Nephron progenitor cell (in vitro differentiated cells): Measurements from ENCODE around the gene RAD51B.

Source experiments
- DNase-seq: peaks from one replicate; pipeline ENCODE4 v3.0.0; 2021
- H3K27ac Mint-ChIP-seq: 2 replicates; pipeline ENCODE4 v1.8.0; 2021; ENCODE audit warnings: mild to moderate bottlenecking, moderate library complexity, mixed read lengths
- H3K27me3 Mint-ChIP-seq: 2 replicates; pipeline ENCODE4 v1.8.0; 2021; ENCODE audit warnings: mild to moderate bottlenecking, low read depth, mixed read lengths; ENCODE audit not compliant: poor library complexity
- H3K36me3 Mint-ChIP-seq: 2 replicates; pipeline ENCODE4 v1.8.0; 2021; ENCODE audit warnings: low read depth, mixed read lengths
- H3K4me1 Mint-ChIP-seq: 2 replicates; pipeline ENCODE4 v1.8.0; 2021; ENCODE audit warnings: mixed read lengths
- H3K4me3 Mint-ChIP-seq: 2 replicates; pipeline ENCODE4 v1.8.0; 2021; ENCODE audit warnings: mild to moderate bottlenecking, moderate library complexity, mixed read lengths
- H3K9me3 Mint-ChIP-seq: 2 replicates; pipeline ENCODE4 v1.8.0; 2021; ENCODE audit warnings: mild to moderate bottlenecking, moderate library complexity, mixed read lengths
- CTCF ChIP-seq: fragments of 200-600 bp; sonication (generic); IDR thresholded peaks from 2 replicates; pipeline ENCODE4 v1.5.0; 2021; ENCODE audit warnings: antibody characterized with exemption

The RAD51B gene

DNA sequence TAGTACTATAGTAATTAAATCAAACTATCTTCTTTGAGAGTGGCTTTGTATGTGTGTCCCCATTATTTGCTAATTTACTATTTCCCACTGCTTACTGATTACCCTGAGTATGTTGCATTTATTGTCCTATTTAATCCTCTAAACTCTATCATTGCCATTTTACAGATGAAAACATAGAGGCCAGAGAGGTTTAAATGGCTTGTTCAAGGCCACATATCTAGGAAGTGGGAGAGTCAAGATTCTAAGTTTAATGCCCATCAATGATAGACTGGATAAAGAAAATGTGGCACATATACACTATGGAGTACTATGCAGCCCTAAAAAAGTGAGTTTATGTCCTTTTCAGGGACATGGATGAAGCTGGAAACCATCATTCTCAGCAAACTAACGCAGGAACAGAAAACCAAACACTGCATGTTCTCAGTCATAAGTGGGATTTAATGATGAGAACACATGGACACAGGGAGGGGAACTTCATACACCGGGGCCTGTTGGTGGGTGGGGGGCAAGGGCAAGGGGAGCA, 553.6 kb downstream of the RAD51B start:
- TF ChIP-seq CTCF: no peak
- Mint-ChIP-seq H3K9me3 (peaks cover 16% of the 10 kb centered on the region), H3K27me3 (peaks cover 6% of the 10 kb centered on the region), H3K4me3 (no peak overlapping the region), H3K4me1 (peaks cover 38% of the 10 kb centered on the region), H3K27ac (no peak overlapping the region), H3K36me3 (peaks cover 9% of the 10 kb centered on the region)
- DNase-seq: no peak

- Mint-ChIP-seq H3K27me3 (peaks cover 6% of the 10 kb centered on the region), H3K27ac (no peak overlapping the region), H3K36me3 (peaks cover 9% of the 10 kb centered on the region), H3K4me3 (no peak overlapping the region), H3K9me3 (peaks cover 16% of the 10 kb centered on the region), H3K4me1 (peaks cover 40% of the 10 kb centered on the region)
- no peak for TF ChIP-seq CTCF
- no peak for DNase-seq
Measured at GRCh38 chr14:68373847-68374444, 554.4 kb downstream of the RAD51B start.

GRCh38 chr14:68374682-68375081, 555.1 kb downstream of the RAD51B start:
- no peak for TF ChIP-seq CTCF
- peaks cover 16% of the 10 kb centered on the region for H3K9me3 Mint-ChIP-seq
- H3K27ac Mint-ChIP-seq: peak overlapping the region; percentile 94
- H3K27me3 Mint-ChIP-seq: peaks cover 6% of the 10 kb centered on the region
- H3K4me1 Mint-ChIP-seq: peaks cover 45% of the 10 kb centered on the region
- no peak overlapping the region for H3K4me3 Mint-ChIP-seq
- H3K36me3 Mint-ChIP-seq: peaks cover 9% of the 10 kb centered on the region
- DNase-seq: no peak

- peaks cover 9% of the 10 kb centered on the region for H3K36me3 Mint-ChIP-seq
- no peak for TF ChIP-seq CTCF
- peaks cover 48% of the 10 kb centered on the region for H3K4me1 Mint-ChIP-seq
- H3K27ac Mint-ChIP-seq: peak overlapping the region; percentile 55
- peaks cover 6% of the 10 kb centered on the region for H3K27me3 Mint-ChIP-seq
- peaks cover 16% of the 10 kb centered on the region for H3K9me3 Mint-ChIP-seq
- no peak for DNase-seq
- H3K4me3 Mint-ChIP-seq: no peak overlapping the region
Measured at GRCh38 chr14:68375376-68375775, 555.8 kb downstream of the RAD51B start.

DNA sequence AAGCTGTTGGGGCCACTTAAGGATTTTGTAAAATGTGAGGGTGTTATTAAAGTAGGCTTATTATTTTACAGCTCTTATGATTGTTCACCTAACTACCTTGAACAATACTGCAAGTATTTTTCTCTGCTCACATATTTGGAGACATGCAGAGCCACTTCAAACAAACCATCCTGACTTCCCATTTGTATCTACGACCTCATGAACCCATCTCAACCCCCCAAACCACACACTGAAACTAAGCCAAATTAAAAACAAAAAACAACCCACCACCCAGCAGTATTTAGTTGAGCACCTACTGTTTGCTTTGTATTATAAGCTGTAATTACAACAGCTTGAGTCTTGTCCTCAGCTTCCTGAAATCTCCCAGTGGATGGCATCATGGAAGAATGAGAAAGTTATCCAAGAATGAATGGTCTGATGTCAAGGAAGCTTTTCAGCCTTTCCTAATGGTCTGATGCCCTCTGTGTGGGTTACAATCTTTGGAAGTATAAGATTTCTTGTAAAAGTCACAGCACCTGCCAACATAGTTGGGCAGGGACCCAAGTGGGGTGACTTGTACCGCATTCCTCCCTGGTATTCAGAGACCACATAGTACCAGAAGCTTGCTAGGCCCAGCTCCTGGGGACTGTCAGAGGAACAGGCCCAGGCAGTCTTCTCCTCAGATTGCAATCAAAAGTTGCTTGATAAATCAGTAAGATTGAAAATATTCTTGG, 556.6 kb downstream of the RAD51B start:
- no peak for DNase-seq
- Mint-ChIP-seq H3K27me3 (peaks cover 6% of the 10 kb centered on the region), H3K4me1 (peaks cover 45% of the 10 kb centered on the region), H3K36me3 (peaks cover 9% of the 10 kb centered on the region), H3K27ac (no peak overlapping the region), H3K4me3 (no peak overlapping the region), H3K9me3 (peaks cover 16% of the 10 kb centered on the region)
- no peak for TF ChIP-seq CTCF
